ENCODE results near the gene RPN1.
A peak's percentile ranks its signal among the peaks of the same experiment; 100 is the strongest.
"Not testable (repeated sequence)": the region's sequence is repeated elsewhere in the genome, so short reads cannot be mapped to it uniquely, and the experiment has no call there.

RPN1 gene

GRCh38 chr3:128650096-128651050, at the start of gene RPN1:
Gene RPN1, minus strand, starts transcription at chr3:128650818. Its CDS starts 18 bp downstream, at chr3:128650800.
- DNase-seq, result peak; percentile 85

- DNase-seq, result no peak
Measured at GRCh38 chr3:128698211-128699047, 47.8 kb upstream of the RPN1 start.

DNA sequence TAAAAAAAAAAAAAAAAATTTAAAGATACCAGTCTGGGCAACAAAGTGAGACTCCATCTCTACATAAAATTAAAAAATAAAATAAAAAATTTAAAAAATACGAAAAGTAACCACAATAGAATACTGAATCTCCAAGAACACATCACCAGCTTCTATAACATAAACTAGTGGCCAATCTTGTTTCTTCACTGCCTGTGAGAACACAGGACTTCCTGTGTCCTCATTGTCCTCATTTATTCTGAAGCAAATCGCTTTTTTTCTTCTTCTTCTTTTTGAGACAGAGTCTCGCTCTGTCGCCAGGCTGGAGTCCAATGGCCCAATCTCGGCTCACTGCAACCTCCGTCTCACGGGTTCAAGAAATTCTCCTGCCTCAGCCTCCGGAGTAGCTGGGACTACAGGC, 46.7 kb upstream of the RPN1 start:
- no peak for DNase-seq

GRCh38 chr3:128693696-128694095, 43.1 kb upstream of the RPN1 start:
- no peak for DNase-seq

DNA sequence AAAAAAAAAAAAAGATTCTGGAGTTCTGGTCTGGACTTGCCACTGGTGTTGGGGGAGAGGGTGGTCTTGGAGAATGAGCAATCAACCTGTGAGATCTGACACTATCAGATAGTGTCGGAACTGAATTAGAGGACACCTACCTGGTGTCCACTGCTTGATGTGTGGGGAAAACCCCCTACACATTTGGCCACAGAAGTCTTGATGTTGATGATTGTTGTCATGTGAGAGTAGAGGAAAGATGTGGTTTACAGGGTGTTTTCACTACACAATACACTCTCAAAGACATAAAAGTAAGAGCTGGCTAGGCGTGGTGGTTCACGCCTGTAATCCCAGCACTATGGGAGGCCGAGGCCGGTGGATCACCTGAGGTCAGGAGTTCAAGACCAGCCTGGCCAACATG, 38.4 kb upstream of the RPN1 start:
- DNase-seq, result no peak

DNA sequence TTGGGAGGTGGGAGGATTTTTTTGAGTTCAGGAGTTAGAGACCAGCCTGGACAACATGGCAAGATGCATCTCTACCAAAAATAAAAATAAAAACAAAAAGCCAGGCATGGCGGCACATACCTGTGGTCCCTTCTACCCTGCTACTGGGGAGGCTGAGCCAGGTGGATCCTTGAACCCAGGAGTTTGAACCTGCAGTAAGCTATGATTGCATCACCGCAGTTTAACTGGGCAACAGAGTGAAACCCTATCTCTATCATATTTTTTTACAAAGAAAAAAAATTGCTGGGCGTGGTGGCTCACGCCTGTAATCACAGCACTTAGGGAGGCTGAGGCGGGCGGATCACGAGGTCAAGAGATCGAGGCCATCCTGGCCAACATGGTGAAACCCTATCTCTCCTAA, 35.8 kb upstream of the RPN1 start:
- DNase-seq, result no peak

DNA sequence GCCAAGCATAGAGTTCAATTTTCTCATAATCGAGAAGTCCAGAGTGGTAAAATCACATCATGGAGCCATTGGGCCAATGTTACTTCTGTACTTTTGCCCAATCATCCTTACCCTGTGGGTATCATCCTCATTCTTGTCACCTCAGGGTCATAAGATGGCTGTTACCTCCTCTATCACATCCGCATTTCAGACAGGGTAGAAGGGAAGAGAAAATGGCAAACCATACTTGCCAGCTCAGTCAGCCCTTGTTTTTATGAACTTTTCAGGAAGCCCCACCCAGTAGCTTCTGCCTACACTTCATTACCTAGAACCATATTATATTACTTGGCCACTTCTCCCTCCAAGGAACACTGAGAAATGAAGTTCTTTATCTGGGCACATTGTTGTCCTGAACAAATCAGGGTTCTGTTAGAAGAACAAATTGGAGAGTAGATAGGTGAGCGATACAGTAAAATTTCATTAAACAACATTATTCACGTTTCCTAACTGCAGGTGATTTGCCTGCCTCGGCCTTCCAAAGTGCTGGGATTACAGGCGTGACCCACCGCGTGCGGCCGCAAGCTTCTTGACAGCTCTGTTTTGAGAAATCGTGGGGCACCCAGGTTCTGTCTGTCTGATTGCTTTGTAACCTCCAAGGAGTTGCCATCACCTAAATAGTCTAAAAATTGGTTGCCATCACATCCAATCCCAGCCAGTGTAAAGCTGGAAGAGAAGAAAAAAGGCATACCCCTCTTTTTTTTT, 34.5 kb upstream of the RPN1 start:
- DNase-seq, result no peak

- DNase-seq, result no peak
Measured at GRCh38 chr3:128683957-128684356, 33.3 kb upstream of the RPN1 start.

DNA sequence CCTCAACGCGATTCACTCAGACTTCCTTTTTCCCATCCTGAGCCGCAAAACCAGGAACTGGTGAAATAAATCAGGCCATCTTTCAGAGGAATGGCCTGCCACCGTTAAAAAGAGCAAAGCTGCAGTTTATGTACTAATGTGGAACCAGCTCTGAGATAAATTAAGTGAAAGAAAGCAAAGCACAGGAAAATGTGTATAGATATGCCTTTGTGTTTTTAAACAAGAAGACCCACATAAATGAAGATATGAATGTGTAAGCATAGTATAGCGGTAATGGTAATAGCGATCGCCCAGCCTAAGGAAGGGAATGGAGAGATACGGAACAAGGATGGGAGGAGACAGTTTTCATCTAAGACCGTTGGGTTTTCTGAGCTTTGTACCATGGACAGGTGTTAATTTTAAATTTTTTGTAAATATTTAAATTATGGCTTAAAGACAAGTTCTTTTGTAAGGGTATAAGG, 30.8 kb upstream of the RPN1 start:
- no peak for DNase-seq

DNA sequence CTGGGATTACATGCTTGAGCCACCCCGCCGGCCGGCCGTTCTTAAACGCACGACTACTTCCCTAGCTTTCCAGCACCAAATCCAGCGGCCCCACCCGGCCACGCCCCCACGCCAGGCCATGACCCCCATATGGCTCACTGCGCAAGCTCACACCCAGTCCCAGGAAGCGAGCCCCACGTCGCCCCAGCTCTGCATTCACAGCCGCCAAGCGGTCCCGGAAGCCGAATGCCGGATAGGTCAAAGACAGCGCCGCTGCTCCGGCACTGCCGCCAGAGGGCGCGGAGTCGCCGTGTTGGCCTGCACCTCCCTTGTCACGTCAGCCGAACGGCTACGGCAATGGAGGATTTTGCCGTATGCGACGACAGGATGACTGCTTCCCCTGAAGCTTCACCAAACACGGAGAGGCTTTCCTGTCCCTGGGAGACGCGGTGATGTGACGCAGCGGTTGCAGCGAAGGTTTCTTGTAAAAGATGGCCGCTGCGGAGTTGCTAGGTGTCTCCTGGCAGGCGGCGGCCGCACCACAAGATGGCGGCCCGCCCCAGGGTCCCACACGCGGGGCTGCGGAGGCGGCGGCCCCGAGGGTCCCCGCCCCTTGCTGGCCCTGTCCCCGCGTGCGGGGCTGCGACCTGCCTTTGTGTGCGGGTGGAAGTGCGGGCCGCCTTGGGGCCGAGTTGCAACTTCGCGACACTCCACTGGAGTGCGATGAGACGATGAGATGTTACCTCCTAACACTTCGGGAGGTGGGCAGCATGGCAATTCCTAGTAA, 30.2 kb upstream of the RPN1 start:
- peak; percentile 97 for DNase-seq

- no peak for DNase-seq
Measured at GRCh38 chr3:128679338-128679737, 28.7 kb upstream of the RPN1 start.

- DNase-seq, result not testable (repeated sequence)
Measured at GRCh38 chr3:128675802-128676201, 25.2 kb upstream of the RPN1 start.

DNA sequence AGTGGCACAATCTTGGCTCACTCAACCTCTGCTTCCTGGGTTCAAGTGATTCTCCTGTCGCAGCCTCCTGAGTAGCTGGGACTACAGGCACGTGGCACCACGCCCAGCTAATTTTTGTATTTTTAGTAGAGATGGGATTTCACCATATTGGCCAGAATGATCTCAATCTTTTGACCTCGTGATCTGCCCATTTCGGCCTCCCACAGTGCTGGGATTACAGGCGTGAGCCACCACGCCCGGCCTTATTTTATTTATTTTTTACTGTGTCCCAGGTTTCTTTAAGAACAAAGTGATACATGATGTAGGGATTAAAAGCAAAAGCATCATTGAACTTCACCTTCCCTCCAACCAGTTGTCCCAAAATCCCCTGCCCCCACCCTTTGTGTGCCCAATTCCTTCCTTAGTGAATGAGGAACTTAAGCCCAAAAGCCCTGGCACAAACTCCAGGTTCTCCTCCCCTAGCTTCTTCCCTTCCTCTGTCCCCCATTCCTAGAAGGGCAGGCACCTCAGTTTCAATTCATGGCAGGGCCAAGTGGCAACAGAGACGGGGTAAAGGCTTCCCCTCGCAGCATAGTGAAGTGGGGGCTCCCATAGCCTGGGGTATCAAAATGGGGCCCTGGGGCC, 23.7 kb upstream of the RPN1 start:
- DNase-seq, result no peak

- no peak for DNase-seq
Measured at GRCh38 chr3:128667641-128668040, 17.0 kb upstream of the RPN1 start.

- DNase-seq, result no peak
Measured at GRCh38 chr3:128665362-128666021, 14.9 kb upstream of the RPN1 start.

GRCh38 chr3:128663151-128663550, 12.5 kb upstream of the RPN1 start:
- no peak for DNase-seq

GRCh38 chr3:128655531-128655930, 4.9 kb upstream of the RPN1 start:
- no peak for DNase-seq

DNA sequence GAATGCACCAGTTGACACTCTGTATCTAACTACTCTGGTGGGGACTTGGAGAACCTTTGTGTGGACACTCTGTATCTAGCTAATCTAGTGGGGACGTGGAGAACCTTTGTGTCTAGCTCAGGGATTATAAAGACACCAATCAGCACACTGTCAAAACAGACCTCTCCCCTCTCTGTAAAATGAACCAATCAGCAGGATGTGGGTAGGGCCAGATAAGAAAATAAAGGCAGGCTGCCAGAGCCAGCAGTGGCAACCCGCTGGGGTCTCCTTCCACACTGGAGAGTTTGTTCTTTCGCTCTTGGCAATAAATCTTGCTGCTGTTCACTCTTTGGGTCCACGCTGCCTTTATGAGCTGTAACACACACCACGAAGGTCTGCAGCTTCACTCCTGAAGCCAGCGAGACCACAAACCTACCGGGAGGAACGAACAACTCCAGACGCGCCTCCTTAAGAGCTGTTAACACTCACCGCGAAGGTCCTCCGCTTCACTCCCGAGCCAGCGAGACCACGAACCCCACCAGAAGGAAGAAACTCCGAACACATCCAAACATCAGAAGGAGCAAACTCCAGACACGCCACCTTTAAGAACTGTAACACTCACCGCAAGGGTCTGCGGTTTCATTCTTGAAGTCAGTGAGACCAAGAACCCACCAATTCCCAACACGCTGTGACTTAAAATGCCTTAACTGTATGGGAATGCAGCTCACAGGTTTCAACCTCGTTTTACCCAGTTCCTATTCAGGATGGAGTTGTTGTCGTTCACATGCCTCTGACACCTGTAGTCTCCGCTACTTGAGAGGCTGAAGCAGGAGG, 3.6 kb upstream of the RPN1 start:
- not testable (repeated sequence) for DNase-seq

- DNase-seq, result not testable (repeated sequence)
Measured at GRCh38 chr3:128653383-128653992, 2.9 kb upstream of the RPN1 start.

Measured in NCI-H226 (cell line).